ENCODE data around the gene NAV3. TPM values are rescaled to one million over a fixed set of nuclear protein-coding genes. Genes with fewer than 3 reads are reported as not detected.

Gene NAV3
- total RNA-seq, 6 experiments from 2014 or later, result 0.22 to 3.2 (median 1.2) TPM

DNA sequence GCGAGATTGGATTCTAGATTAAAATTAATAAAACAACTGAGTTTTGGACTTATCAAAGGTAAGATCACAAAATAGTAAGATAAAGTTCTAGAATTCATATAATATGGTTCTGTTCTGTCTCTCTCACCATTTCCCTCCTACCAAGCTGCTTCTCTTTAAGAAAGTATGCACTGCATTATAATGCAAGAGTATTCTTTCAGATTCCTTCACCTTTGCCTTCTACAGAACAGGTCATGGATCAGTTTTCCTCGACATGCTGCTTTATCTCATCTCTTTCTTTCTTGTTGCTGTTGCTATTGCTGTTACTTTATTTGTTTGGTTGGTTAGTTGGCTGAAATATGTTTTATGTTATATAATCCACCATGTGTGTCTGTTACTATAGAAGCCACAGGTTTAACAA lies 357.0 kb downstream of the NAV3 start:
- Histone ChIP-seq H3K9me3 (no peaks in the 10 kb centered on the region), H3K27ac (no peak overlapping the region), H3K36me3 (no peaks in the 10 kb centered on the region), H3K4me3 (no peak overlapping the region), H3K27me3 (no peaks in the 10 kb centered on the region), H3K4me1 (no peaks in the 10 kb centered on the region)
- intact Hi-C loops (cut with DNase I), result no loop called here
- no peak for DNase-seq
- ATAC-seq, result no peak
- WGBS (ENCODE audit: insufficient coverage, low coverage, low lambda C conversion rate, missing lambda C conversion rate), result 51% methylated on average over 2 of the region's 2 CpGs
- TF ChIP-seq, protein P1, sequence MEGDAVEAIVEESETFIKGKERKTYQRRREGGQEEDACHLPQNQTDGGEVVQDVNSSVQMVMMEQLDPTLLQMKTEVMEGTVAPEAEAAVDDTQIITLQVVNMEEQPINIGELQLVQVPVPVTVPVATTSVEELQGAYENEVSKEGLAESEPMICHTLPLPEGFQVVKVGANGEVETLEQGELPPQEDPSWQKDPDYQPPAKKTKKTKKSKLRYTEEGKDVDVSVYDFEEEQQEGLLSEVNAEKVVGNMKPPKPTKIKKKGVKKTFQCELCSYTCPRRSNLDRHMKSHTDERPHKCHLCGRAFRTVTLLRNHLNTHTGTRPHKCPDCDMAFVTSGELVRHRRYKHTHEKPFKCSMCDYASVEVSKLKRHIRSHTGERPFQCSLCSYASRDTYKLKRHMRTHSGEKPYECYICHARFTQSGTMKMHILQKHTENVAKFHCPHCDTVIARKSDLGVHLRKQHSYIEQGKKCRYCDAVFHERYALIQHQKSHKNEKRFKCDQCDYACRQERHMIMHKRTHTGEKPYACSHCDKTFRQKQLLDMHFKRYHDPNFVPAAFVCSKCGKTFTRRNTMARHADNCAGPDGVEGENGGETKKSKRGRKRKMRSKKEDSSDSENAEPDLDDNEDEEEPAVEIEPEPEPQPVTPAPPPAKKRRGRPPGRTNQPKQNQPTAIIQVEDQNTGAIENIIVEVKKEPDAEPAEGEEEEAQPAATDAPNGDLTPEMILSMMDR (IDR thresholded peaks at IDR 0.05), result no peak
- TF ChIP-seq POLR2A (IDR thresholded peaks at IDR 0.05), result no peak

- WGBS (ENCODE audit: insufficient coverage, low coverage, low lambda C conversion rate, missing lambda C conversion rate), result 49% methylated on average over 2 of the region's 2 CpGs
- Histone ChIP-seq H3K36me3 (no peaks in the 10 kb centered on the region), H3K9me3 (no peaks in the 10 kb centered on the region), H3K4me3 (no peak overlapping the region), H3K27ac (no peak overlapping the region), H3K27me3 (no peaks in the 10 kb centered on the region), H3K4me1 (no peaks in the 10 kb centered on the region)
- intact Hi-C loops (cut with DNase I), result no loop called here
- ATAC-seq (no peak), DNase-seq (no peak)
- TF ChIP-seq, protein P1 (IDR thresholded peaks at IDR 0.05), result no peak
- TF ChIP-seq POLR2A (IDR thresholded peaks at IDR 0.05), result no peak
These were observed 359.0 kb downstream of the NAV3 start for GRCh38 chr12:78189656-78190055.

DNA sequence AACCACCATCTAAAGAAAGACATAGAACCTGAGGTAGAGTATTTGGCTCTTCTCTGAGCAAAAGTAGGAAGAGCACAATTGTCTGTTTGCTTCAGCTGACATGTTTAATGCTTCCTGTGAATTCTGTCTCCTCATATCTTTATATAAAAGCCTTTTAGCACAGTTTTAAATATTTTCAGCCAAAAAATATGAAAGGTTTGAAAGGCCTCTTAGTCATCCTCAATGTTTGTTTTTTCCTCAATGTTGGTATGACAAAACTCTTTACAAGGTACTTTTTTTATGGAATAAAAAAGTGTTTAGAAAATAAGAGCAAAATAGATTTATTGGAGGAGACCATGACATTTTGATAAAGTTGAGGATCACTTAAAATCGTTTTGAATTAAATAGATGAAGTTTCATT lies 360.9 kb downstream of the NAV3 start:
- intact Hi-C loops (cut with DNase I), result no loop called here

GRCh38 chr12:78192979-78193378 lies 362.3 kb downstream of the NAV3 start:
- TF ChIP-seq POLR2A (IDR thresholded peaks at IDR 0.05), result no peak
- TF ChIP-seq, protein P1 (IDR thresholded peaks at IDR 0.05), result no peak
- Histone ChIP-seq H3K36me3 (no peaks in the 10 kb centered on the region), H3K4me1 (no peaks in the 10 kb centered on the region), H3K9me3 (no peaks in the 10 kb centered on the region), H3K4me3 (no peak overlapping the region), H3K27me3 (no peaks in the 10 kb centered on the region), H3K27ac (no peak overlapping the region)
- intact Hi-C loops (cut with DNase I), result no loop called here
- WGBS (ENCODE audit: insufficient coverage, low coverage, low lambda C conversion rate, missing lambda C conversion rate), result 61% methylated on average over 2 of the region's 2 CpGs
- no peak for DNase-seq
- no peak for ATAC-seq

More for the DNA sequence above, 360.9 kb downstream of the NAV3 start:
- H3K27ac ChIP-seq, result no peak overlapping the region
- H3K9me3 ChIP-seq, result no peaks in the 10 kb centered on the region
- WGBS (ENCODE audit: insufficient coverage, low coverage, low lambda C conversion rate, missing lambda C conversion rate), result 9% methylated on average over 1 of the region's 1 CpG
- H3K4me3 ChIP-seq, result no peak overlapping the region
- ATAC-seq (no peak), DNase-seq (no peak)
- no peak for TF ChIP-seq POLR2A (IDR thresholded peaks at IDR 0.05)
- TF ChIP-seq, protein P1 (IDR thresholded peaks at IDR 0.05), result no peak
- H3K4me1 ChIP-seq, result no peaks in the 10 kb centered on the region
- H3K36me3 ChIP-seq, result no peaks in the 10 kb centered on the region
- H3K27me3 ChIP-seq, result no peaks in the 10 kb centered on the region

- H3K4me3 ChIP-seq, result no peak overlapping the region
- H3K36me3 ChIP-seq, result no peaks in the 10 kb centered on the region
- H3K4me1 ChIP-seq, result no peaks in the 10 kb centered on the region
- no peaks in the 10 kb centered on the region for H3K9me3 ChIP-seq
- 33% methylated on average over 3 of the region's 3 CpGs for WGBS (ENCODE audit: insufficient coverage, low coverage, low lambda C conversion rate, missing lambda C conversion rate)
- intact Hi-C loops (cut with DNase I), result no loop called here
- ATAC-seq, result no peak
- TF ChIP-seq POLR2A (IDR thresholded peaks at IDR 0.05), result no peak
- H3K27ac ChIP-seq, result no peak overlapping the region
- no peak for DNase-seq
- H3K27me3 ChIP-seq, result no peaks in the 10 kb centered on the region
These were observed 363.8 kb downstream of the NAV3 start for GRCh38 chr12:78194448-78194847.

Measured in right lobe of liver (tissue), 6 donors.